OCI-LY3 (cell line): Measurements from ENCODE around the gene GOLGA6L25.
"Not testable (repeated sequence)": the region's sequence is repeated elsewhere in the genome, so short reads cannot be mapped to it uniquely, and the experiment has no call there.

Source experiments
- CTCF ChIP-seq: fragments of 200-600, 300-600 bp; sonication (generic); IDR thresholded peaks from 2 replicates; pipeline ENCODE4 v1.5.1; 2014; ENCODE audit warnings: antibody characterized with exemption, low read length, low read depth
- EZH2phosphoT487 ChIP-seq: fragments of 200-600 bp; shearing (Covaris generic); IDR thresholded peaks from 2 replicates; pipeline ENCODE4 v1.6.1; 2018; ENCODE audit warnings: antibody characterized with exemption, mixed run types, low read depth

GRCh38 chr15:28514128-28514527 is 39.2 kb upstream of the GOLGA6L25 start:
- not testable (repeated sequence) for TF ChIP-seq CTCF, EZH2phosphoT487
